ENCODE results near the gene TWF1.

- no peak for TF ChIP-seq CTCF (IDR thresholded peaks at IDR 0.05)
- TF ChIP-seq POLR2A (IDR thresholded peaks at IDR 0.05) = peak in 1 of 2 donors; percentile 73
These were observed 29.7 kb upstream of the TWF1 start, which contains the start of gene TMEM117 for GRCh38 chr12:43835656-43836474.
